ENCODE results near the gene C6orf120. TPM values are rescaled to one million over a fixed set of nuclear protein-coding genes. Genes with fewer than 3 reads are reported as not detected.

Gene C6orf120
- total RNA-seq, 4 donors from 2014 or later = 19.0 to 41.5 (median 31.4) TPM

DNA sequence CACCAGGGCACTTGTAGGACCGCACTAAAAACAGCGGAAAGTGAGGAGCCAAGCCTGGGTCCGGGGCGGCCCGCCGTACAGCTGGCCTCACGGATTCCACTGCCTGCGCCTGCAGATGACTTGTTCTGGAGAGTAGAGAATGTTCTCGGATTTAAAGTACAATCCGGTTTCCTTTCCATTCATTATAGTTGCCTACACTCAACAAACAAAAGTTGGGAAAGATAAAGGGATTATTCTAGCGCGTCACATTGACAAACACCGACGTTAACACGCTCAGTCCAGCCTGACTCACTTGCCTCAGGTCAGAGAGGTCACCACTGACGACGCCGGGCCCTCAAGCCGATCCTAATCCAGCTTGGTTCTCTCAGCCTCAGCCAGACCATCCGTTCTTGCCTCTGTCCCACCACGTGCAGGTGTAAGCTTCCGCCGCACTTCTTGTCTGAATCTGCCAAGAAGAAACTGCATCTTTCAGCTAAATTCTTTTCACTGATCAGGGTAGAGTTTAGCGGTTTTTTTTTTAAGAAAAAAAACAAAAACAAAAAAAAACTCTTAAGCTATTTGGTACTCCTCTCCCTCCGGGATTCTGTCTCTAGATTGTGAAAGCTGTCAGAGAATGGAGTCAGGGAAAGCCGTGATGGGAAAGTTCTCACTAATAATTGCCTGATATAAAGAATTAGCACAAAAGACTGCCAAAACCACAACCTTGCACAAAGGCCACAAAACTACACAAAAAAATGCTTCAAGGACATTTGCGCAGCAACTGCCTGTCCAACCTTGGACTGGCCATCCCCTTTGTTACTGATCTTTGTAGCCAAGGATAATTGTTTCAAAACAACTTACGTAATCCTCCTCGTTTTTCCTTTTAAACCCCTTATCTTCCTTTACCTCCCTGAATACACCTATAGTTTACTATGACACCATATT, 23.5 kb downstream of the C6orf120 start:
- Histone ChIP-seq H3K36me3 (no peaks in the 10 kb centered on the region), H3K4me3 (peak overlapping the region; percentile 72 to 91 (median 79)), H3K9me3 (no peaks in the 10 kb centered on the region), H3K4me1 (peaks cover 0 to 27% (median 6%) of the 10 kb centered on the region in 4 donors), H3K27me3 (no peaks in the 10 kb centered on the region), H3K27ac (peak overlapping the region; percentile 83 to 96 (median 92))
- TF ChIP-seq, protein P1, sequence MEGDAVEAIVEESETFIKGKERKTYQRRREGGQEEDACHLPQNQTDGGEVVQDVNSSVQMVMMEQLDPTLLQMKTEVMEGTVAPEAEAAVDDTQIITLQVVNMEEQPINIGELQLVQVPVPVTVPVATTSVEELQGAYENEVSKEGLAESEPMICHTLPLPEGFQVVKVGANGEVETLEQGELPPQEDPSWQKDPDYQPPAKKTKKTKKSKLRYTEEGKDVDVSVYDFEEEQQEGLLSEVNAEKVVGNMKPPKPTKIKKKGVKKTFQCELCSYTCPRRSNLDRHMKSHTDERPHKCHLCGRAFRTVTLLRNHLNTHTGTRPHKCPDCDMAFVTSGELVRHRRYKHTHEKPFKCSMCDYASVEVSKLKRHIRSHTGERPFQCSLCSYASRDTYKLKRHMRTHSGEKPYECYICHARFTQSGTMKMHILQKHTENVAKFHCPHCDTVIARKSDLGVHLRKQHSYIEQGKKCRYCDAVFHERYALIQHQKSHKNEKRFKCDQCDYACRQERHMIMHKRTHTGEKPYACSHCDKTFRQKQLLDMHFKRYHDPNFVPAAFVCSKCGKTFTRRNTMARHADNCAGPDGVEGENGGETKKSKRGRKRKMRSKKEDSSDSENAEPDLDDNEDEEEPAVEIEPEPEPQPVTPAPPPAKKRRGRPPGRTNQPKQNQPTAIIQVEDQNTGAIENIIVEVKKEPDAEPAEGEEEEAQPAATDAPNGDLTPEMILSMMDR (IDR thresholded peaks at IDR 0.05) = no peak
- peak in 1 of 2 donors; percentile 35 for TF ChIP-seq POLR2A (IDR thresholded peaks at IDR 0.05)
- DNase-seq = peak; percentile 34 to 75 (median 58)

DNA sequence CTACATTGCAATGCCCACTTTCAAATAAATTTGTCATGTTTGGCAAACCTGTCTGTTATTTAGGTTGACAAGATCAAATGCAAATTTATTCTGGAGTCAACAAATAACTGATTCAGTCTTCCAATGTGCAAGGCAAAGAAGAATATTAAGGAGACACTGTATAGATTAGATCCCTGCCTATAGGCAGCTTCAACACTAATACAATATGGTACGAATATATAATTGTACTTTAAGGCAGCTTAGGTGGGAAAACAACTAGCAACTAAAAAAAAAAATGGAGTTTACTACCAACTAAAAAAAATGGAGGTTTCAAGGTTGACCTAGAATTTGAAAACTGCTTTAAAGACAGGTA, 24.1 kb downstream of the C6orf120 start:
- Histone ChIP-seq H3K27ac (no peak overlapping the region), H3K9me3 (no peaks in the 10 kb centered on the region), H3K4me1 (peaks cover 0 to 27% (median 6%) of the 10 kb centered on the region in 4 donors), H3K4me3 (no peak overlapping the region), H3K27me3 (no peaks in the 10 kb centered on the region), H3K36me3 (no peaks in the 10 kb centered on the region)
- TF ChIP-seq, protein P1 (IDR thresholded peaks at IDR 0.05) = no peak
- TF ChIP-seq POLR2A (IDR thresholded peaks at IDR 0.05) = no peak
- DNase-seq = no peak

DNA sequence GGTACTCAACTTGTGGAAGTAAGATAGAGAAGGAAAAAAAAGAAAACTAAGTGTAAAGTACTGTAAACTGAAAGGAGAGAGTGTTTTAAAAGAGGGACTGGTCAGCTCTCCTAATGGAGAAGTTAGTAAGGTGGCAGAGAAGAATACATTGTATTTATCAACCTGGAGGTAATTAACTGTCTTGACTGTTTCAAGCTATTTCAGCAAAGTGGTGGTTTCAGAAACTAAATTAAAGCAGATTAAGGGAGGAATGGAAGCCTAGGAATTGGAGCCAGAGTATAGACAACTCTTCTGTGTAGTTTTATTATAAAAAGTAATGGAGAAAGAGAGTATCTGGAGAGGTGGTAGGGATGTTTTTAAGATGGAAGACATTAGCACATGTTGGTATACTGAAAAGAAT, 25.0 kb downstream of the C6orf120 start:
- Histone ChIP-seq H3K4me1 (peaks cover 0 to 18% (median 4%) of the 10 kb centered on the region in 4 donors), H3K36me3 (no peaks in the 10 kb centered on the region), H3K4me3 (no peak overlapping the region), H3K27me3 (no peaks in the 10 kb centered on the region), H3K27ac (no peak overlapping the region), H3K9me3 (no peaks in the 10 kb centered on the region)
- no peak for TF ChIP-seq POLR2A (IDR thresholded peaks at IDR 0.05)
- TF ChIP-seq, protein P1 (IDR thresholded peaks at IDR 0.05) = no peak
- DNase-seq = no peak

DNA sequence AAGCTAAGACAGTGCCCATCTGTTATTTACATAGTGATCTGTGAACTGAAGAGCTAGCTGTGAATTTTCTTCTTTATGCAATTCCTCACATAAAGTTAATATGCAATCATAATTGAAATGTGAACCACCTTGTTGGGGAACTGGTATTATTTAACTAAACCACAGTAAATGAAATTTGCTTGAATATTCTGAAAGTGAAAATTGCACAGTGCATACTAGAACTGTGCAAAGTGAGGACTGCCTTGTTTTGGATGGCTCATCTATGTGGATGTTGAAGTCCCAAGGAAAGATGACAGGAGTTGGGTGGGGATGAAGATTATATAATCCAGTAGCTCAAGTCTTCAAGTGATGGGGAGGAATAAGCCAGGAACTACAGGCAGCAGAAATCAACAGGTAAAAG, 28.0 kb downstream of the C6orf120 start:
- TF ChIP-seq, protein P1 (IDR thresholded peaks at IDR 0.05) = no peak
- TF ChIP-seq POLR2A (IDR thresholded peaks at IDR 0.05) = no peak
- H3K27me3 ChIP-seq = no peaks in the 10 kb centered on the region
- H3K9me3 ChIP-seq = no peaks in the 10 kb centered on the region
- no peaks in the 10 kb centered on the region for H3K36me3 ChIP-seq
- peaks cover 0 to 7% (median 2%) of the 10 kb centered on the region in 4 donors for H3K4me1 ChIP-seq
- H3K4me3 ChIP-seq = no peak overlapping the region
- DNase-seq = no peak
- no peak overlapping the region for H3K27ac ChIP-seq

DNA sequence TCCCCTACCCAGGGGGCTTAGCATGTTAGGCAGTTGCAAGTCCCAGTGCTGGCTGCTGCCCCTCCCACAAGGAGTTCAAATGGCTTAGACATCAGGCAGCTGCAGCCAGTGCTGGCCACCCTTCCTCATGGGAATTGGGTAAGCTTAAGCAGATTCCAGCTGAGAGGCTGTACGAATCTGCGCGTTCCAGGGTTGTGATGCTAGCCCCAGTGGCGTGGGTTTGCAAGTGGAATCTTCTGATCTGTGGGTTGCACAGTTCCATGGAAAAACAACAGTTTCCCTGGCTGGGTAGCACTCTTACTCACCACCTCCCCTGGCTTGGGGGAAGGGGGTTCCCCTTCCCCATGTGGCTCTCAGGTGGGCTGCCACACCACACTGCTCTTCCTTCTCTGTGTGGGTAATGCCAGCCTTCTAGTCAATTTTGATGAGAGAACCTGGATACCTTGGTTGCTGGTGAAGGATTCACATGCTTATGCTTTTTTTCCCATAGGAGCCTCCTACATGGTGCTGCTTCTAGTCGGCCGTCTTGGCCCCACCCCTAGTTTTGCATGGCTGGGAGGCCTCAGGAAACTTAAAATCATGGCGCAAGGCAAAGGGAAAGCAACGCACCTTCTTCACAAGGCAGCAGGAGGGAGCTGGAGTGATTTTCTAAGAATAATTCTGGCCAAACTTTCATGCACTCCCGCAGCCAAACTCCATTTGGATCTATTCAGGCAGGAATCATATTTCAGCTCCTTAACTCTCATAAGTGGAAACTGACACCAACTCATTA, 36.5 kb downstream of the C6orf120 start:
- DNase-seq = no peak
- no peak overlapping the region for H3K4me3 ChIP-seq
- no peaks in the 10 kb centered on the region for H3K4me1 ChIP-seq
- no peaks in the 10 kb centered on the region for H3K27me3 ChIP-seq
- no peak overlapping the region for H3K27ac ChIP-seq
- no peaks in the 10 kb centered on the region for H3K9me3 ChIP-seq
- no peaks in the 10 kb centered on the region for H3K36me3 ChIP-seq
- no peak for TF ChIP-seq POLR2A (IDR thresholded peaks at IDR 0.05)
- TF ChIP-seq, protein P1 (IDR thresholded peaks at IDR 0.05) = no peak
